NCI-H82 (cell line): ENCODE measurements around the gene RRP15.

Source experiments
- DNase-seq: peaks from one replicate; lab custom pipeline; 2025; lab: John Stamatoyannopoulos, UW

Gene RRP15

GRCh38 chr1:218384581-218384993 is 99.5 kb downstream of the RRP15 start:
- DNase-seq: peak; percentile 89
